Inferior parietal cortex (tissue), 1 donor: Measurements from ENCODE around the gene EFCC1.

Experiments used
- DNase-seq: peaks from one replicate; pipeline ENCODE4 v3.0.0-alpha.2; 2016; ENCODE audit errors: extremely low spot score

The EFCC1 gene

GRCh38 chr3:129014793-129015345 is 13.8 kb downstream of the EFCC1 start:
- no peak for DNase-seq

GRCh38 chr3:129015388-129016105 is 14.4 kb downstream of the EFCC1 start:
- DNase-seq = no peak

- no peak for DNase-seq
These were observed 15.2 kb downstream of the EFCC1 start for GRCh38 chr3:129016356-129016719.

GRCh38 chr3:129016720-129017483 is 15.8 kb downstream of the EFCC1 start:
- DNase-seq = no peak

GRCh38 chr3:129017484-129017899 is 16.4 kb downstream of the EFCC1 start:
- no peak for DNase-seq

GRCh38 chr3:129018271-129018670 is 17.2 kb downstream of the EFCC1 start:
- no peak for DNase-seq

GRCh38 chr3:129018751-129019150 is 17.6 kb downstream of the EFCC1 start:
- DNase-seq = no peak

- DNase-seq = no peak
These were observed 18.2 kb downstream of the EFCC1 start for GRCh38 chr3:129019266-129019665.

- no peak for DNase-seq
These were observed 19.6 kb downstream of the EFCC1 start for GRCh38 chr3:129020691-129021090.

GRCh38 chr3:129021140-129021551 is 20.0 kb downstream of the EFCC1 start:
- DNase-seq = no peak

- no peak for DNase-seq
These were observed 21.3 kb downstream of the EFCC1 start for GRCh38 chr3:129022114-129023007.

GRCh38 chr3:129023008-129023358 is 21.9 kb downstream of the EFCC1 start:
- no peak for DNase-seq

GRCh38 chr3:129023909-129024308 is 22.8 kb downstream of the EFCC1 start:
- no peak for DNase-seq

GRCh38 chr3:129025108-129025507 is 24.0 kb downstream of the EFCC1 start:
- DNase-seq = no peak

- DNase-seq = peak; percentile 5
These were observed 24.8 kb downstream of the EFCC1 start for GRCh38 chr3:129025691-129026435.

- peak; percentile 82 for DNase-seq
These were observed 25.8 kb downstream of the EFCC1 start for GRCh38 chr3:129026728-129027543.

- DNase-seq = no peak
These were observed 26.4 kb downstream of the EFCC1 start for GRCh38 chr3:129027544-129027880.

- no peak for DNase-seq
These were observed 27.8 kb downstream of the EFCC1 start for GRCh38 chr3:129028866-129029265.

- no peak for DNase-seq
These were observed 29.5 kb downstream of the EFCC1 start for GRCh38 chr3:129030611-129031010.

GRCh38 chr3:129031476-129032215 is 30.5 kb downstream of the EFCC1 start:
- DNase-seq = no peak
